HFF-Myc (cell line): Measurements from ENCODE around the gene RMDN2.

Source experiments
- DNase-seq: peaks from one replicate; pipeline ENCODE4 v3.0.0-alpha.2; 2011; ENCODE audit warnings: low read depth; ENCODE audit errors: extremely low read depth
- H3K4me3 ChIP-seq: replicated peaks from 2 replicates; pipeline ENCODE4 v1.5.1; 2011; ENCODE audit warnings: low read depth, mild to moderate bottlenecking, control low read depth, low read length
- TF ChIP-seq, protein P1 (sequence below): IDR thresholded peaks from 2 replicates; pipeline ENCODE4 v1.5.1; 2012; ENCODE audit warnings: mild to moderate bottlenecking, low read depth, low read length, control low read depth; ENCODE audit errors: missing control alignments

Gene RMDN2

DNA sequence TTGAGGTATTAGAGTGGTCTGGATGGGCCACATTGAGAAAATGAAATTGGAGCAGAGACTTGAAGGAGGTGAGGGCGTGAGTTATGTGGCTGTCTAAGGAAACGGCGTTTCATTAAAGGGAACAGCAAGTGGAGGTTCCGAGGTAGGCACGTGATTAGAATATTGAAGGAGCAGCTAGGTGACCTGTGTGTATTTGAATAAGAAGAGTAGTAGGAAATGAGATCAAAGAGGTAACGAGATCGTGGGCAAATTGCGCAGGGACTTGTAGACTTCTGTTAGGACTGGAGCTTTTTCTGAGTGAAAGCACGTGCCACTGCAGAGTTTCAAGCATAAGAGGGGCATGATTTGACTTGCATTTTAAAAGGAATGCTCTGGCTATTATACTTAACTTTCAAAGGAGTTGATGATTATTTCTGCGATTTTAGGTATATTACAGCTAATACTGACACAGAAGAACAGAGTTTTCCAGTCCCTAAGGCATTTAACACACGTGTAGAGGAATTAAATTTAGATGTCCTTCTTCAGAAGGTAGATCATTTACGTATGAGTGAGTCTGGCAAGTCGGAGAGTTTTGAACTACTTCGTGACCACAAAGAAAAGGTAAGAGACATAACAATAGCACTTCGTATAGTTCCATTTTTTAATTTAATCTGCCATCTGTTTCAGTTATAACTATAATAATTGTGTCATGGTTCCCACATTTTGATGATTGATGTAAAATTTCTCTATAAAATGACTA is 48.7 kb downstream of the RMDN2 start:
- TF ChIP-seq, protein P1, sequence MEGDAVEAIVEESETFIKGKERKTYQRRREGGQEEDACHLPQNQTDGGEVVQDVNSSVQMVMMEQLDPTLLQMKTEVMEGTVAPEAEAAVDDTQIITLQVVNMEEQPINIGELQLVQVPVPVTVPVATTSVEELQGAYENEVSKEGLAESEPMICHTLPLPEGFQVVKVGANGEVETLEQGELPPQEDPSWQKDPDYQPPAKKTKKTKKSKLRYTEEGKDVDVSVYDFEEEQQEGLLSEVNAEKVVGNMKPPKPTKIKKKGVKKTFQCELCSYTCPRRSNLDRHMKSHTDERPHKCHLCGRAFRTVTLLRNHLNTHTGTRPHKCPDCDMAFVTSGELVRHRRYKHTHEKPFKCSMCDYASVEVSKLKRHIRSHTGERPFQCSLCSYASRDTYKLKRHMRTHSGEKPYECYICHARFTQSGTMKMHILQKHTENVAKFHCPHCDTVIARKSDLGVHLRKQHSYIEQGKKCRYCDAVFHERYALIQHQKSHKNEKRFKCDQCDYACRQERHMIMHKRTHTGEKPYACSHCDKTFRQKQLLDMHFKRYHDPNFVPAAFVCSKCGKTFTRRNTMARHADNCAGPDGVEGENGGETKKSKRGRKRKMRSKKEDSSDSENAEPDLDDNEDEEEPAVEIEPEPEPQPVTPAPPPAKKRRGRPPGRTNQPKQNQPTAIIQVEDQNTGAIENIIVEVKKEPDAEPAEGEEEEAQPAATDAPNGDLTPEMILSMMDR: no peak
- no peak for DNase-seq

DNA sequence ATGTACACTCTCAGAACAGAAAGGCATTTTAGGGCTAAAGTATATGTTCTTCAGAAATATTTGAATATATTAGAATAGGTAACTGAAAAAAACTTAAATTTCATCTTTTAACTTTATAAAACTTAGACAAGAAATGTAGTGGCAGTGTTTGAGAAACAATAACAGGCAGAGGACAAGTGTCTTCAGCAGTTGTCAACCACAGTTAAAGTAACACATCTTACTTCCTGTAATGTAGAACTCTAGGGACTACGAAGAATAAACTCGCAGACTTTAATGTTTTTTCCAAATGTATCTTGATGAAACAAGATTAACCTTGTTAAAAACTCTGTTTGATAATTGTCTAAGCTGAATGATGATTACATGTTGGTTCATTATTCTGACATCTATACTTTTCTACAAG is 50.7 kb downstream of the RMDN2 start:
- DNase-seq: no peak
- TF ChIP-seq, protein P1: no peak

More for the DNA sequence above, 48.7 kb downstream of the RMDN2 start:
- H3K4me3 ChIP-seq: no peak overlapping the region

DNA sequence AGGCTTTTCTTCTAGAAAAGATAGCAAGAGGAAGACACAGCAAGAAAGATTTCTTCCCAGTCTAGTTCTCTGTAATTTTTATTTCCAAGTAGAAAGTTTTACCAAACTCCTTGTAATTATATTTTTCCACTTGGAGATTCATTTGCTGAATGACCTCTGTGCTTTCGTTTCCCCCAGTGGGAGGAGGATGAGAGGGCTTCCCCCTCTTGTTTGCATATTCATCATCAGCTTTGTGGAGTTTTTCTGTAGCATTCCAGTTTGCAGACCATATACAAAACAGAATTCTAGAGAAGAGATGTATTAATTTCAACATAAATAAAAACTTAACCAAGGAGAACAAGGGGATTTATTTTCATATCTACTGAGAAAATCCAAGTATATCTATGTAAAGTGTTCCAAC is 51.3 kb downstream of the RMDN2 start:
- TF ChIP-seq, protein P1: no peak
- no peak overlapping the region for H3K4me3 ChIP-seq
- DNase-seq: no peak

More for the DNA sequence above, 50.7 kb downstream of the RMDN2 start:
- H3K4me3 ChIP-seq: no peak overlapping the region

DNA sequence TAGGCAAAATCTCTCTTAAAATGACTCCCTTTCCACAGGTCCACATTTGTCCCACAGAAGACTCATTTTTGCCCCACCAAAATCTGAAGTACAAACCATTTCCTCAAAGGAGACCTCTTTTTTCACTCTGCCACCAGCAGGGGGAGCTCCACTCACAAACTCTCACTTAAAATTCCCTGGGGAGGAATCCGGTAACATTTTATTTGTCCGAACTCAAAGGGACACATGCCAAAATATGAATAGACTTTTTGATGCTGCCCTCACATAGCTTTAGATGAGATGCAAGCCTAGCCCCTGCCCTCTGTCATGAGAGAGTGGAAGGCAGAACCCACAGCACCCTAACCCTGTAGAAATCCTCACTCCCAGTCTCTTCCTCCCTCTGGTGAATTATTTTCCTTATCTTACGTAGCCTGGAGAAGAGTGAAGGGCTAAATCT is 57.1 kb downstream of the RMDN2 start:
- TF ChIP-seq, protein P1: peak; percentile 82
- H3K4me3 ChIP-seq: no peak overlapping the region
- peak; percentile 38 for DNase-seq

DNA sequence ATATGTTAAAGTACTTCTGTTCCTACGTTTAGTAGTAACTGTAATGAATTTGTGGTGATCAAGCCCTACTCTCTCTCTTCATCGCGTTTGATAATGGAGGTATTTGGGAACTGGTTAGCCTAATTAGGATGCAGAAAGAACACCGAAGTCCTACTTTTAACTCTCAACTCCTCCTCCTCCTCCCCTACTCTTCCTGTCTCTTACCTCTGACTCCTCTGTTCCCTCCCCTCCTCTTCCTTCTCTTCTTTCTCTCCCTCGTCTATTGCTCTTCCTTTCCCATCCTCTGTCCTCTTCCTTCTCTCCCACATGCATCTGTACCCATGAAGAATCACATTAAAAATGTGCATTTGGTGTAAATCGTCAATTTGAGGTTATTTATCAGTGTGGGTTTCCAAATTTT is 57.8 kb downstream of the RMDN2 start:
- TF ChIP-seq, protein P1: no peak
- no peak overlapping the region for H3K4me3 ChIP-seq

DNA sequence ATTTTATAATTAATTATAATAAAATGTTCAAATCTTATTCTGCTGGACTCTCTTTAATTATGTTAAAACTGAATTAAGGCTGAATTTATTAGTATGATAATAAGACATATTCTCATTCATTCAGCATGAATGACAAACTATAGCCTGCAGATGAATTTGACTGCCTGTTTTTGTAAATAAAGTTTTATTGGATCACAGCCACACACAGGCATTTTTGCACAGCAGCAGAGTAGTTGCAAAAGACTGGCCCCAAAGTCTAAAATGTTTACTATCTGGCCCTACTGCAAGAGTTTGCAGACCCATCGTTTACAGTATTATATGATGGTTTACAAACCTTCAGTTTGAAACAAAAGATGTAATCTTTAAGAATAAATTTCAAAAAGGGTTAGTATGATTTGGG is 58.6 kb downstream of the RMDN2 start:
- no peak for DNase-seq
- H3K4me3 ChIP-seq: no peak overlapping the region
- TF ChIP-seq, protein P1: no peak

More for the DNA sequence above, 57.8 kb downstream of the RMDN2 start:
- no peak for DNase-seq
